DOHH2 (cell line): Measurements from ENCODE around the gene PCDHGA7.

Experiments
- EZH2phosphoT487 ChIP-seq: fragments of 200-600 bp; sonication (generic); IDR thresholded peaks from 2 replicates; pipeline ENCODE4 v1.6.1; 2017; ENCODE audit warnings: borderline replicate concordance, mild to moderate bottlenecking, antibody characterized with exemption, low read length, moderate library complexity, mixed read lengths
- TF ChIP-seq, protein P1 (sequence below): fragments of 200-600 bp; sonication (generic); IDR thresholded peaks from one replicate; pipeline ENCODE4 v1.5.1; 2014; ENCODE audit warnings: antibody characterized with exemption, mild to moderate bottlenecking, low read depth, low read length; ENCODE audit not compliant: poor library complexity, severe bottlenecking

DNA sequence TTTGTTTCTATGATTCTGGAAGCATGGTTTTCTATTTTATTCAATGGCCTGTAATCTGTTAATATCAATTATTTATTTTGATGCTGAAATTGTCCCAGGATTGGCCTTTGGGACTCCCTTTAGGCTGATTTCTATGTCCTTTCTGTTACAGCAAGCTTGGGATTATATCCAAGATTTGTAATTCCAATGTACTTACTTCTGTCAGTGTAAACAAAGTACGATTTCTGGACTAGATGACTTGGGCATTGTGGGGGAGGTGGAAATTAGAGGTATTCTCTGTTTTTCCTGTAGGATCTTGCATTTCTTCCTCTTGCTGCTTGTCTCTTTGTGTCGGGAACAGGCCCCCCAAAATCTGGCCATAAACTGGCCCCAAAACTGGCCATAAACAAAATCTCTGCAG lies 51.5 kb downstream of the PCDHGA7 start:
- TF ChIP-seq EZH2phosphoT487, result no peak
- TF ChIP-seq, protein P1, sequence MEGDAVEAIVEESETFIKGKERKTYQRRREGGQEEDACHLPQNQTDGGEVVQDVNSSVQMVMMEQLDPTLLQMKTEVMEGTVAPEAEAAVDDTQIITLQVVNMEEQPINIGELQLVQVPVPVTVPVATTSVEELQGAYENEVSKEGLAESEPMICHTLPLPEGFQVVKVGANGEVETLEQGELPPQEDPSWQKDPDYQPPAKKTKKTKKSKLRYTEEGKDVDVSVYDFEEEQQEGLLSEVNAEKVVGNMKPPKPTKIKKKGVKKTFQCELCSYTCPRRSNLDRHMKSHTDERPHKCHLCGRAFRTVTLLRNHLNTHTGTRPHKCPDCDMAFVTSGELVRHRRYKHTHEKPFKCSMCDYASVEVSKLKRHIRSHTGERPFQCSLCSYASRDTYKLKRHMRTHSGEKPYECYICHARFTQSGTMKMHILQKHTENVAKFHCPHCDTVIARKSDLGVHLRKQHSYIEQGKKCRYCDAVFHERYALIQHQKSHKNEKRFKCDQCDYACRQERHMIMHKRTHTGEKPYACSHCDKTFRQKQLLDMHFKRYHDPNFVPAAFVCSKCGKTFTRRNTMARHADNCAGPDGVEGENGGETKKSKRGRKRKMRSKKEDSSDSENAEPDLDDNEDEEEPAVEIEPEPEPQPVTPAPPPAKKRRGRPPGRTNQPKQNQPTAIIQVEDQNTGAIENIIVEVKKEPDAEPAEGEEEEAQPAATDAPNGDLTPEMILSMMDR, result no peak
